Measurements from ENCODE around the gene PFKL.

- no peak for TF ChIP-seq POLR2A (IDR thresholded peaks at IDR 0.05)
- TF ChIP-seq CTCF (IDR thresholded peaks at IDR 0.05 in 4 of 5, conservative IDR thresholded peaks at IDR 0.05 in 1 of 5), result no peak
Observed at GRCh38 chr21:44295646-44296045, 4.2 kb upstream of the PFKL start.

Measured in gastrocnemius medialis (tissue), 4 donors.